Measurements from ENCODE around the gene POLL.

- no peak for TF ChIP-seq CTCF (IDR thresholded peaks at IDR 0.05; ENCODE audit: poor library complexity)
- TF ChIP-seq EZH2phosphoT487 (IDR thresholded peaks at IDR 0.05; ENCODE audit: low read depth, severe bottlenecking, unreplicated experiment), result no peak
Observed at GRCh38 chr10:101558671-101559595, 29.1 kb downstream of the POLL start.

Data from hepatocyte (in vitro differentiated cells).